Tibial artery (tissue), 4 donors: ENCODE measurements around the gene YDJC.

Experiments used
- DNase-seq, 2 donors: peaks; one replicate each; pipeline ENCODE4 v3.0.0-alpha.2; 2019
- H3K27ac ChIP-seq, 2 donors: fragments of 200-600 bp; sonication (generic) in 1 of 2; 1 replicate in 1 of 2; 2 replicates in 1 of 2; pipeline ENCODE4 v1.5.1; 2018 to 2019; ENCODE audit warnings: mild to moderate bottlenecking in 1 of 2
- H3K27me3 ChIP-seq, 2 donors: fragments of 200-600 bp; sonication (generic) in 1 of 2; one replicate each; pipeline versions ENCODE4 v1.5.1 to v1.6.0; 2016 to 2019
- H3K36me3 ChIP-seq, 3 donors: fragments of 200-600 bp; sonication (generic) in 2 of 3; one replicate each; pipeline ENCODE4 v1.5.1; 2016 to 2019; ENCODE audit warnings: mild to moderate bottlenecking in 2 of 3
- H3K4me1 ChIP-seq, 4 donors: fragments of 200-600 bp; sonication (generic) in 2 of 4; 1 replicate in 3 of 4; 2 replicates in 1 of 4; pipeline ENCODE4 v1.5.1; 2016 to 2019
- H3K4me3 ChIP-seq, 2 donors: fragments of 200-600 bp; sonication (generic) in 1 of 2; 1 replicate in 1 of 2; 2 replicates in 1 of 2; pipeline ENCODE4 v1.5.1; 2018 to 2019; ENCODE audit warnings: mild to moderate bottlenecking in 2 of 2
- H3K9me3 ChIP-seq, 3 donors: fragments of 200-600 bp; sonication (generic) in 1 of 3; one replicate each; pipeline ENCODE4 v1.5.1; 2016 to 2019
- intact Hi-C: fragments of 100-400 bp; cut with DNase I; formaldehyde crosslinking; loops from one replicate; pipeline ENCODE4 v1.15.0; 2023; ENCODE audit warnings: low total_unique reads
- TF ChIP-seq, protein P1 (sequence below), 2 experiments: fragments of 200-600 bp in 1 of 2; fragments of 450-650 bp in 1 of 2; IDR thresholded peaks; one replicate each; pipeline ENCODE4 v1.5.1; 2017 to 2019; ENCODE audit warnings: antibody characterized with exemption in 2 of 2, mild to moderate bottlenecking in 1 of 2, moderate library complexity in 1 of 2

The YDJC gene

DNA sequence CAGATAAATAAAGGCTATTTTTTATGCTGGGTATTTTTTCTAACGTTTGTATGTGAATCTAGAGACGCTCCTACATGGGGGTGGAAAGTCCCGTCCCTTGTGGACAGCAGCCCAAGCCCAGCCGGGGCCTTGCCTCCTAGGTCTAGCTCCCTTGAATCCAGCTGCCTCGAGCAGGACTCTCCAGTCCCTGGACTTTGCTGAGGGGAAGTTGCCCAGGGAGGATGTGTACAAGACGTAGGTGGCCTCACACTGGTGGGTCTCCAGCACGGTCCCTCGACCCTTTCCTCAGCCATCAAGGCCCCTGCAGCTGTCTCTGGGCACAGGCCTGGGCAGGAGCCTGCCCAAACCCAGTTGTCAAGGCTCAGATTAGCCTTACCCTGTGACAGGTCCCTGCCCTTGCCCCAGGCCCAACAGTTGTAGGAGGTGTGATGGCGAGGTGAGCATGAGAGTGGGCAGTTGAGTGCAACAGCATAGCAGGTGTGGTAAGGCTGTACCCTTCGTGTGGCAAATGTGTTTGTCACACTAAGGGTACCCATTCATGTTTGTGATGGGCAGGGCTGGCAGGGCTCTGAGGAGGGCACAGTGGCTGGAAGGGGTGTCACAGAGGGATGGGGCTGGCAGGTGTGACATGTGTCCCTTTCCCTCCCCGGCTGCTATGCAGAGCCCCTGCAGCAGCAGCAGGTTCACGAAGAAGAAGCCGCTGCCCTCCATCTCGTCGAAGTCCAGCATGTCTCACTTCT lies 6.1 kb upstream of the YDJC start:
- Histone ChIP-seq H3K9me3 (no peaks in the 10 kb centered on the region), H3K36me3 (no peaks in the 10 kb centered on the region), H3K4me3 (no peak overlapping the region), H3K27me3 (no peaks in the 10 kb centered on the region), H3K4me1 (peaks cover 0 to under 1% (median under 1%) of the 10 kb centered on the region in 4 donors), H3K27ac (no peak overlapping the region)
- TF ChIP-seq, protein P1, sequence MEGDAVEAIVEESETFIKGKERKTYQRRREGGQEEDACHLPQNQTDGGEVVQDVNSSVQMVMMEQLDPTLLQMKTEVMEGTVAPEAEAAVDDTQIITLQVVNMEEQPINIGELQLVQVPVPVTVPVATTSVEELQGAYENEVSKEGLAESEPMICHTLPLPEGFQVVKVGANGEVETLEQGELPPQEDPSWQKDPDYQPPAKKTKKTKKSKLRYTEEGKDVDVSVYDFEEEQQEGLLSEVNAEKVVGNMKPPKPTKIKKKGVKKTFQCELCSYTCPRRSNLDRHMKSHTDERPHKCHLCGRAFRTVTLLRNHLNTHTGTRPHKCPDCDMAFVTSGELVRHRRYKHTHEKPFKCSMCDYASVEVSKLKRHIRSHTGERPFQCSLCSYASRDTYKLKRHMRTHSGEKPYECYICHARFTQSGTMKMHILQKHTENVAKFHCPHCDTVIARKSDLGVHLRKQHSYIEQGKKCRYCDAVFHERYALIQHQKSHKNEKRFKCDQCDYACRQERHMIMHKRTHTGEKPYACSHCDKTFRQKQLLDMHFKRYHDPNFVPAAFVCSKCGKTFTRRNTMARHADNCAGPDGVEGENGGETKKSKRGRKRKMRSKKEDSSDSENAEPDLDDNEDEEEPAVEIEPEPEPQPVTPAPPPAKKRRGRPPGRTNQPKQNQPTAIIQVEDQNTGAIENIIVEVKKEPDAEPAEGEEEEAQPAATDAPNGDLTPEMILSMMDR (IDR thresholded peaks at IDR 0.05) = no peak
- DNase-seq = no peak
- intact Hi-C loops = no loop called here

DNA sequence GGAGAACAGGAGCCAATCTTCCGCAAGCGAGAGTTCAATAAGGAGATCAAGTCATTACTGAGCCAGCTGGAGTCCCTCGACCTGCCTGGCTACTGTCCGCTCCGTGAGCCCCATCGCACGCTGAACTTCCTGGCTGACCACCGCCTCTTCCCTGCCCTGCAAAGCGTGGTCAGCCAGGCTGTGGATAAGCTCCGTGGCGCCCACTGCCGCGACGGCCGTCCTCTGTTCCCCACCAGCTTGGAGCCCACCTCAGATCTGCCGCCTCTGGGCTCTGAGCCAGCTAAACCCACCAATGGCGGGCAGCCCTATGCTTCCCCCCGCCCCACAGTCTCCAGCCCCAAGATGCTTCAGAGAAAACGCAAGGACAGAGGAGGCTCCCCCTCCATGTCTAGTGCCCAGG lies 5.0 kb upstream of the YDJC start:
- H3K27me3 ChIP-seq = no peaks in the 10 kb centered on the region
- intact Hi-C loops = no loop called here
- no peak overlapping the region for H3K27ac ChIP-seq
- TF ChIP-seq, protein P1 (IDR thresholded peaks at IDR 0.05) = no peak
- H3K36me3 ChIP-seq = no peaks in the 10 kb centered on the region
- no peak overlapping the region for H3K4me3 ChIP-seq
- H3K9me3 ChIP-seq = no peaks in the 10 kb centered on the region
- peaks cover 0 to 4% (median 2%) of the 10 kb centered on the region in 4 donors for H3K4me1 ChIP-seq
- no peak for DNase-seq

DNA sequence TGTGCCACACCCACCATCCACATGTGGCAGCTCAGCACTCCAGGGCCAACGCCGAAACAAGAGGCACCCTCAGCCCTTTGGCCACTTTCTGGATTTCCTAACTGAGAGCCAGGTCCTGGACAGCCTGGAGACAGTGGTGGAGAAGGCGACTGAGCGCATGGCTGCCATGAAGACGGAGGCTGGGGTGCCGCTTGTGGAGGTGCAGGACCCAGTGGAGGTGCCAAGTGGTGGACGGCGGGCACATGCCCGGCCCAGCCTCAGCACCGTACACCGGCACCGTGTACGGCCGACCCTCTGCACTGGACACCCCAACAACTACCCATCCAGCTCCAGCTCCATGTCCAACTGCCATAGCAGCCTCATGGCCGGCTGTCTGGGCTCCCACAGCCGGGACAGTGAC lies 4.3 kb upstream of the YDJC start:
- intact Hi-C loops = no loop called here
- Histone ChIP-seq H3K27me3 (no peaks in the 10 kb centered on the region), H3K4me3 (no peak overlapping the region), H3K27ac (no peak overlapping the region), H3K4me1 (peaks cover 0 to 7% (median 5%) of the 10 kb centered on the region in 4 donors), H3K36me3 (no peaks in the 10 kb centered on the region), H3K9me3 (no peaks in the 10 kb centered on the region)
- DNase-seq = no peak
- TF ChIP-seq, protein P1 (IDR thresholded peaks at IDR 0.05) = no peak

DNA sequence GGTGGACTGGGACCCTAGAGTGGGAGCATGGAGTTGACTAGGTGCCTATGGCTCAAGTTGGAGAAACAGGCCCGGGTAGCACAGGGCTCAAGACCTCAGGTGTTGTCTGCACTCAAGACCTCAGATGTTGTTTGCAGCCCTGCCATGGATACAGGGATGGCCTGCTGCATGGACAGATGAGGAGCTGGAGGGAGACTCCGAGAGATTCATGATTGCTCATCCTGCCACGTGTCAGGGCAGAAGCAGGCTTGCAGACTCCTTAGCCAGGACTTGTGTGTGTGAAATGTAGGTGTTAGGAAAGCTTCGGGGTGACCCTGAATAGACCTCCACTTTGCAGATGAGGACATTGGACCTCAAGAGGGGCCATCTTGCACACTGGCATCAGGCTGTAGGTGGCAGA lies 3.7 kb upstream of the YDJC start:
- intact Hi-C loops = no loop called here
- Histone ChIP-seq H3K9me3 (no peaks in the 10 kb centered on the region), H3K27ac (no peak overlapping the region), H3K4me3 (no peak overlapping the region), H3K36me3 (peaks cover 0 to 3% (median 0%) of the 10 kb centered on the region in 3 donors), H3K4me1 (peaks cover 0 to 13% (median 11%) of the 10 kb centered on the region in 4 donors), H3K27me3 (no peaks in the 10 kb centered on the region)
- TF ChIP-seq, protein P1 (IDR thresholded peaks at IDR 0.05) = no peak
- no peak for DNase-seq

GRCh38 chr22:21632931-21633330 lies 3.1 kb upstream of the YDJC start:
- no peaks in the 10 kb centered on the region for H3K27me3 ChIP-seq
- DNase-seq = no peak
- H3K4me1 ChIP-seq = peaks cover 0 to 18% (median 14%) of the 10 kb centered on the region in 4 donors
- TF ChIP-seq, protein P1 (IDR thresholded peaks at IDR 0.05) = no peak
- H3K36me3 ChIP-seq = peaks cover 0 to 8% (median 0%) of the 10 kb centered on the region in 3 donors
- H3K4me3 ChIP-seq = no peak overlapping the region
- H3K9me3 ChIP-seq = no peaks in the 10 kb centered on the region
- no peak overlapping the region for H3K27ac ChIP-seq
- intact Hi-C loops = no loop called here
